Neural progenitor cell (in vitro differentiated cells): Measurements from ENCODE around the gene CASTOR1.

Experiments
- CTCF ChIP-seq: fragments of 200-600 bp; sonication (generic); IDR thresholded peaks from 2 replicates; pipeline ENCODE4 v1.5.1; 2017; ENCODE audit warnings: antibody characterized with exemption, mild to moderate bottlenecking
- EZH2 ChIP-seq: fragments of 200-600 bp; sonication (generic); IDR thresholded peaks from 2 replicates; pipeline ENCODE4 v1.6.1; 2017; ENCODE audit warnings: antibody characterized with exemption, mild to moderate bottlenecking, moderate library complexity
- EZH2phosphoT487 ChIP-seq: fragments of 200-600 bp; sonication (generic); IDR thresholded peaks from 2 replicates; pipeline ENCODE4 v1.6.1; 2017; ENCODE audit warnings: antibody characterized with exemption

- no peak for TF ChIP-seq CTCF
- no peak for TF ChIP-seq EZH2phosphoT487
- TF ChIP-seq EZH2, result no peak
These were observed 45.9 kb upstream of the CASTOR1 start for GRCh38 chr22:30335236-30335635.
